Measurements from ENCODE around the gene SMAD7.

Gene SMAD7

GRCh38 chr18:48947092-48947491 lies 3.7 kb downstream of the SMAD7 start:
- peak overlapping the region; percentile 91 for H3K4me3 ChIP-seq (ENCODE audit: low read length)
- peaks cover 53% of the 10 kb centered on the region for H3K4me1 ChIP-seq (ENCODE audit: control insufficient read depth, insufficient read depth, low read length)
- H3K36me3 ChIP-seq (ENCODE audit: control insufficient read depth, insufficient read depth, low read length, severe bottlenecking), result peaks cover 19% of the 10 kb centered on the region
- H3K27me3 ChIP-seq (replicated peaks; ENCODE audit: control insufficient read depth, insufficient read depth, low read length), result no peaks in the 10 kb centered on the region
- no peak for DNase-seq (ENCODE audit: low read depth)
- peak overlapping the region; percentile 91 for H3K9ac ChIP-seq (ENCODE audit: low read length)
- no peaks in the 10 kb centered on the region for H3K9me3 ChIP-seq (ENCODE audit: control insufficient read depth, low read length)

- DNase-seq (ENCODE audit: low read depth), result peak; percentile 54
- H3K27me3 ChIP-seq (replicated peaks; ENCODE audit: control insufficient read depth, insufficient read depth, low read length), result no peaks in the 10 kb centered on the region
- H3K4me1 ChIP-seq (ENCODE audit: control insufficient read depth, insufficient read depth, low read length), result peaks cover 60% of the 10 kb centered on the region
- H3K9me3 ChIP-seq (ENCODE audit: control insufficient read depth, low read length), result no peaks in the 10 kb centered on the region
- H3K36me3 ChIP-seq (ENCODE audit: control insufficient read depth, insufficient read depth, low read length, severe bottlenecking), result peaks cover 26% of the 10 kb centered on the region
- H3K4me3 ChIP-seq (ENCODE audit: low read length), result peak overlapping the region; percentile 91
- peak overlapping the region; percentile 91 for H3K9ac ChIP-seq (ENCODE audit: low read length)
Observed at GRCh38 chr18:48946329-48946835, 4.4 kb downstream of the SMAD7 start.

GRCh38 chr18:48945953-48946217 lies 4.9 kb downstream of the SMAD7 start:
- DNase-seq (ENCODE audit: low read depth), result no peak
- peaks cover 31% of the 10 kb centered on the region for H3K36me3 ChIP-seq (ENCODE audit: control insufficient read depth, insufficient read depth, low read length, severe bottlenecking)
- no peaks in the 10 kb centered on the region for H3K9me3 ChIP-seq (ENCODE audit: control insufficient read depth, low read length)
- H3K27me3 ChIP-seq (replicated peaks; ENCODE audit: control insufficient read depth, insufficient read depth, low read length), result no peaks in the 10 kb centered on the region
- H3K4me3 ChIP-seq (ENCODE audit: low read length), result peak overlapping the region; percentile 91
- H3K4me1 ChIP-seq (ENCODE audit: control insufficient read depth, insufficient read depth, low read length), result peaks cover 65% of the 10 kb centered on the region
- H3K9ac ChIP-seq (ENCODE audit: low read length), result no peak overlapping the region

DNA sequence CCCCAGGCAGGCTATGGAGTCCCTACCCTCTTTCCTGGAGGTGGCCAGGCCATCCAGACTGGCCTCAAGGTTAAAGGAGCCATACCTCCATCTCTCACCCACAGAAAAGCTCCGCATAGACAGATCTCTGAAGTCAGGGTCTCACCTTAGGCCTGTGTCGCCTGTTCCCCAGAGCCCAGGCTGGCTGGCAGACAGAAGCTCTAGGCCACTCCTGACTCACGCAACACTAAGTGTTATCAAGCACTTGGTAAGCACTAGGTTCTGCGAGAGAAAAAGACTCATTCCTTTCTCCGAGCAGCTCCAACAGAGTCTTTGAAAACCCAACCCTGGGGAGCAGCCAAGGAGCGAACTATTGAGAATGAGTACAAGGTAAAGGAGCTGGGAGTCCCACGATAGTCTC lies 6.1 kb downstream of the SMAD7 start:
- H3K36me3 ChIP-seq (ENCODE audit: control insufficient read depth, insufficient read depth, low read length, severe bottlenecking), result peaks cover 33% of the 10 kb centered on the region
- no peaks in the 10 kb centered on the region for H3K9me3 ChIP-seq (ENCODE audit: control insufficient read depth, low read length)
- H3K9ac ChIP-seq (ENCODE audit: low read length), result no peak overlapping the region
- DNase-seq (ENCODE audit: low read depth), result no peak
- H3K4me1 ChIP-seq (ENCODE audit: control insufficient read depth, insufficient read depth, low read length), result peaks cover 73% of the 10 kb centered on the region
- peak overlapping the region; percentile 16 for H3K4me3 ChIP-seq (ENCODE audit: low read length)
- H3K27me3 ChIP-seq (replicated peaks; ENCODE audit: control insufficient read depth, insufficient read depth, low read length), result no peaks in the 10 kb centered on the region

DNA sequence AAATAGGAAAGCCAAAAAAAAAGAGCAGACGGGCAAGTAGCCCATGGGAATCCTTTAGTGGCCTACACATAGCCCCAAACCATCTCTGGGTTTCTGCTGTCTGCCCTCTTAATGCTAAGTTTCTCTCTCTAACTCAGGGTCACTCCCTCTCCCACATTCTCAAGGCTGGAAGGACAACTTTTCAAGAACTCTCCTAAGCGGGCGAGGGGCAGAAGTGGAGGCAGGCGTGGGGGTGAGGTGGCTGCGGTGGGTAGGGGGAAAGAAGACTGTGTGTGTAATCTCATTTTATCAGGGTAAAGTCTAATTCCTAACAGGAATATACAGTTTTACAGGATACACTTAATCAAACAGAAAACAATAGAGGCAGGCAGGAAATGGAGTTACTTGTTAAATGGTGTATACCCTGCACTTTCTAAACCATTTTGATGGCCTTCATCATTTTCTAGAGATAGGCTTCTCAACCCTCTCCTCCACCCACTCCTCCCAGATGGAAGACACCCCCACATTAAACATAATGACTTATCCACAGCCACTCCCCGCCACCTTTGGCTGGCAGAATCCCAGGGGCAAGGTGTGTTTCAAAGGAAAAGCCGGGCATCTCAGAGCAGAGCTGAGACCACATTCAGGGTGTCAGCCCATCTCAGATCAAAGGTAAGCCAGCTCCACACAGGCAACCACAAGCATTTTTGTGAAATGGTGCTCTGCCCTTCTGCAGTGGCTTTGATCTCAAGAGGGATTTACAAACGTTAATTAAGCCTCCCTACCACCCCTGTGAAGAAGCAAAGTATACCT lies 6.8 kb downstream of the SMAD7 start:
- no peak for DNase-seq (ENCODE audit: low read depth)
- peaks cover 77% of the 10 kb centered on the region for H3K4me1 ChIP-seq (ENCODE audit: control insufficient read depth, insufficient read depth, low read length)
- peak overlapping the region; percentile 16 for H3K4me3 ChIP-seq (ENCODE audit: low read length)
- no peaks in the 10 kb centered on the region for H3K9me3 ChIP-seq (ENCODE audit: control insufficient read depth, low read length)
- H3K9ac ChIP-seq (ENCODE audit: low read length), result no peak overlapping the region
- no peaks in the 10 kb centered on the region for H3K27me3 ChIP-seq (replicated peaks; ENCODE audit: control insufficient read depth, insufficient read depth, low read length)
- H3K36me3 ChIP-seq (ENCODE audit: control insufficient read depth, insufficient read depth, low read length, severe bottlenecking), result peaks cover 33% of the 10 kb centered on the region

- Histone ChIP-seq H3K4me3 (ENCODE audit: low read length) (peak overlapping the region; percentile 12), H3K4me1 (ENCODE audit: control insufficient read depth, insufficient read depth, low read length) (peaks cover 81% of the 10 kb centered on the region), H3K27me3 (replicated peaks; ENCODE audit: control insufficient read depth, insufficient read depth, low read length) (no peaks in the 10 kb centered on the region), H3K9me3 (ENCODE audit: control insufficient read depth, low read length) (no peaks in the 10 kb centered on the region), H3K9ac (ENCODE audit: low read length) (peak overlapping the region; percentile 12), H3K36me3 (ENCODE audit: control insufficient read depth, insufficient read depth, low read length, severe bottlenecking) (peaks cover 33% of the 10 kb centered on the region)
- DNase-seq (ENCODE audit: low read depth), result no peak
Observed at GRCh38 chr18:48943333-48943732, 7.4 kb downstream of the SMAD7 start.

DNA sequence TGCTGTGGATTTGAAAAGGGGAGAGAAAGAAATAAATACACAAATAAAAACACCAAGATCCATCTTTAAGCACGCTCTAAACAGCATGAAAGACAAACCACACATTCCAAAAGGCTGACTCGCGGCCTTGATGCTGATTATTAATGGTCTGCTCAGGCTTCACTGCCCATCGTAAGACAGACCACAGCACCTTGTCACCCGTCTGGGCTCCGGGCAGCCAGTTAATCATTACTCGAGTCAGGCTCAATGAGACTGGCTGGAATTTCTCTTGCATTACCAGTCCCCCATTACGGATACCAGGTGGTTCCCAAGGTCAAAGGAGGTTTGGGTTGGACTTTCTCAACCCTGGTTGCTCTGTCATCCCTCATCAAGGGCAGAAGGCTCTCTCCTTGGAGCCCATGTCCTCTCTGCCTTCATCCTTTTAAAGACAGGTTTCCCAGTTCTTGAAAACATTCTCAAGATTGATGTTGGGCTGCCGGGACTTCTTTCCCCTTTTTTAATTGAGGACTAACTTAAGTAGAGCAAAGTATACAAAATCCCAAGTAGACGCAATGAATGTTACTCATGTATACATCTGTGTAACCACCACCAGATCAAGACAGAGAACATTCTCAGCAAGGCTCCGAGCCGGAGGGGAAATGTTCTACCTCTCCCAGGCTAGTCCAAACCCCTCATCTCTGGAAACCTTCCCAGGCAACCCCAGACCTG lies 8.1 kb downstream of the SMAD7 start:
- H3K36me3 ChIP-seq (ENCODE audit: control insufficient read depth, insufficient read depth, low read length, severe bottlenecking), result peaks cover 33% of the 10 kb centered on the region
- H3K27me3 ChIP-seq (replicated peaks; ENCODE audit: control insufficient read depth, insufficient read depth, low read length), result no peaks in the 10 kb centered on the region
- no peaks in the 10 kb centered on the region for H3K9me3 ChIP-seq (ENCODE audit: control insufficient read depth, low read length)
- no peak overlapping the region for H3K9ac ChIP-seq (ENCODE audit: low read length)
- peak overlapping the region; percentile 12 for H3K4me3 ChIP-seq (ENCODE audit: low read length)
- peak; percentile 90 for DNase-seq (ENCODE audit: low read depth)
- H3K4me1 ChIP-seq (ENCODE audit: control insufficient read depth, insufficient read depth, low read length), result peaks cover 87% of the 10 kb centered on the region

DNA sequence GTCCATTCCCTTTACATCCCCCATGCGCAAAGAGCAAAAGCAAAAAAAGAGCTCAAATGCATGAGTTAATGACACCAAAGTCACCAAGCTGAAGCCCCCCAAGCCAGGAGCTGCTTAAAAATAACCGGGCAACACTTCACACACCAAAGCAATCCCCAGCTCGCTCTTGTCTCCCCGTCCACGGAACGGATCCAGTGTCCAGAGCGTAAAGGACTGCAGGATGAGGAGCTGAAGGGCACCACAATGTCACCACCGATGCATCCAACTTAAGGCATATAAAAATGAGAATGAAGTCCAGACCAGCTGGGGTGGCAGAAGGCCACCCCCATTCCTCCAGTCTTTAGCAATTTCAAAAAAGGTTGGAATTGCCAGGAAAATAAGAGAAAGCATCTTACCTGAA lies 8.7 kb downstream of the SMAD7 start:
- Histone ChIP-seq H3K4me1 (ENCODE audit: control insufficient read depth, insufficient read depth, low read length) (peaks cover 90% of the 10 kb centered on the region), H3K27me3 (replicated peaks; ENCODE audit: control insufficient read depth, insufficient read depth, low read length) (no peaks in the 10 kb centered on the region), H3K4me3 (ENCODE audit: low read length) (peak overlapping the region; percentile 12), H3K36me3 (ENCODE audit: control insufficient read depth, insufficient read depth, low read length, severe bottlenecking) (peaks cover 33% of the 10 kb centered on the region), H3K9me3 (ENCODE audit: control insufficient read depth, low read length) (no peaks in the 10 kb centered on the region), H3K9ac (ENCODE audit: low read length) (no peak overlapping the region)
- DNase-seq (ENCODE audit: low read depth), result no peak

GRCh38 chr18:48941672-48942071 lies 9.1 kb downstream of the SMAD7 start:
- no peak for DNase-seq (ENCODE audit: low read depth)
- peaks cover 33% of the 10 kb centered on the region for H3K36me3 ChIP-seq (ENCODE audit: control insufficient read depth, insufficient read depth, low read length, severe bottlenecking)
- peaks cover 88% of the 10 kb centered on the region for H3K4me1 ChIP-seq (ENCODE audit: control insufficient read depth, insufficient read depth, low read length)
- no peaks in the 10 kb centered on the region for H3K27me3 ChIP-seq (replicated peaks; ENCODE audit: control insufficient read depth, insufficient read depth, low read length)
- no peaks in the 10 kb centered on the region for H3K9me3 ChIP-seq (ENCODE audit: control insufficient read depth, low read length)
- peak overlapping the region; percentile 12 for H3K4me3 ChIP-seq (ENCODE audit: low read length)
- no peak overlapping the region for H3K9ac ChIP-seq (ENCODE audit: low read length)

GRCh38 chr18:48940854-48941611 lies 9.7 kb downstream of the SMAD7 start:
- Histone ChIP-seq H3K4me3 (ENCODE audit: low read length) (no peak overlapping the region), H3K9ac (ENCODE audit: low read length) (no peak overlapping the region), H3K27me3 (replicated peaks; ENCODE audit: control insufficient read depth, insufficient read depth, low read length) (no peaks in the 10 kb centered on the region), H3K36me3 (ENCODE audit: control insufficient read depth, insufficient read depth, low read length, severe bottlenecking) (peaks cover 35% of the 10 kb centered on the region), H3K4me1 (ENCODE audit: control insufficient read depth, insufficient read depth, low read length) (peaks cover 88% of the 10 kb centered on the region), H3K9me3 (ENCODE audit: control insufficient read depth, low read length) (no peaks in the 10 kb centered on the region)
- peak; percentile 50 for DNase-seq (ENCODE audit: low read depth)

Measured in adipocyte (in vitro differentiated cells).